Spinal cord (tissue), 10 donors: Measurements from ENCODE around the gene BMP7. TPM values are rescaled to one million over a fixed set of nuclear protein-coding genes. Genes with fewer than 3 reads are reported as not detected.

Source experiments
- DNase-seq, 6 donors: peaks; one replicate each; pipeline versions ENCODE4 v3.0.0 to v3.0.0-alpha.2; 2013 to 2015; ENCODE audit warnings: low spot score in 6 of 6, low read depth in 4 of 6
- H3K27ac ChIP-seq: one replicate; pipeline ENCODE4 v1.5.1; 2013; ENCODE audit warnings: low read depth, low read length, control low read depth
- H3K27me3 ChIP-seq: one replicate; pipeline ENCODE4 v1.6.1; 2013; ENCODE audit warnings: low read length; ENCODE audit not compliant: control insufficient read depth, insufficient read depth
- H3K36me3 ChIP-seq: one replicate; pipeline ENCODE4 v1.6.1; 2013; ENCODE audit warnings: low read length; ENCODE audit not compliant: control insufficient read depth, insufficient read depth
- H3K4me1 ChIP-seq: one replicate; pipeline ENCODE4 v1.6.1; 2013; ENCODE audit warnings: low read length; ENCODE audit not compliant: control insufficient read depth, insufficient read depth
- H3K4me3 ChIP-seq: one replicate; pipeline ENCODE4 v1.5.1; 2013; ENCODE audit warnings: low read depth, low read length, control low read depth
- H3K9me3 ChIP-seq: one replicate; pipeline ENCODE4 v1.6.1; 2013; ENCODE audit warnings: low read length; ENCODE audit not compliant: control insufficient read depth, insufficient read depth
- WGBS: methylation state at CpG from one replicate; pipeline ENCODE4 v1.1.5; 2013; ENCODE audit warnings: missing lambda C conversion rate; ENCODE audit not compliant: insufficient coverage; 5-methylcytosine and 5-hydroxymethylcytosine counted together
- polyA plus RNA-seq, 2 donors: library from polyadenylated mRNA; unstranded; fragments of 120-200 nt; gene quantifications; one replicate each; pipeline ENCODE4 v1.2.1, GENCODE V29; 2013; ENCODE audit not compliant: insufficient read length in 2 of 2
- total RNA-seq, 2 donors: library from RNA; depleted of rRNA in 1 of 2; stranded (reverse); fragments of 120-200 nt in 1 of 2; fragments of >200 nt in 1 of 2; gene quantifications; one replicate each; pipeline versions ENCODE4 v1.2.3 to v1.2.4, GENCODE V29; 2013 to 2014
- donor health status: healthy.

Gene BMP7
- total and polyA plus RNA-seq, 4 donors: 25.4 to 67.9 (median 54.7) TPM

GRCh38 chr20:57278457-57278856 is 12.0 kb upstream of the BMP7 start:
- Histone ChIP-seq H3K9me3 (no peaks in the 10 kb centered on the region), H3K27me3 (peaks cover 3% of the 10 kb centered on the region), H3K36me3 (no peaks in the 10 kb centered on the region), H3K27ac (peak overlapping the region; percentile 29), H3K4me3 (no peak overlapping the region), H3K4me1 (peaks cover 39% of the 10 kb centered on the region)
- no peak for DNase-seq
- WGBS: 68% methylated on average over 4 of the region's 9 CpGs

- peaks cover 35% of the 10 kb centered on the region for H3K4me1 ChIP-seq
Measured at GRCh38 chr20:57277398-57278105, 11.1 kb upstream of the BMP7 start.

GRCh38 chr20:57276221-57276620 is 9.8 kb upstream of the BMP7 start:
- no peak for DNase-seq
- no peaks in the 10 kb centered on the region for H3K36me3 ChIP-seq
- no peaks in the 10 kb centered on the region for H3K9me3 ChIP-seq
- H3K4me1 ChIP-seq: peaks cover 22% of the 10 kb centered on the region
- no peak overlapping the region for H3K4me3 ChIP-seq
- no peaks in the 10 kb centered on the region for H3K27me3 ChIP-seq
- H3K27ac ChIP-seq: no peak overlapping the region
- WGBS: no CpG with 5 or more reads among the region's 5 CpGs

More at GRCh38 chr20:57277398-57278105, 11.1 kb upstream of the BMP7 start:
- H3K9me3 ChIP-seq: no peaks in the 10 kb centered on the region
- H3K27ac ChIP-seq: no peak overlapping the region
- H3K27me3 ChIP-seq: peaks cover 1% of the 10 kb centered on the region
- no peaks in the 10 kb centered on the region for H3K36me3 ChIP-seq
- DNase-seq: no peak
- WGBS: 87% methylated on average over 8 of the region's 8 CpGs
- H3K4me3 ChIP-seq: no peak overlapping the region

GRCh38 chr20:57275813-57276212 is 9.4 kb upstream of the BMP7 start:
- Histone ChIP-seq H3K9me3 (no peaks in the 10 kb centered on the region), H3K36me3 (no peaks in the 10 kb centered on the region), H3K27ac (no peak overlapping the region), H3K27me3 (no peaks in the 10 kb centered on the region), H3K4me1 (peaks cover 19% of the 10 kb centered on the region), H3K4me3 (no peak overlapping the region)
- WGBS: 78% methylated on average over 5 of the region's 5 CpGs
- no peak for DNase-seq

GRCh38 chr20:57275334-57275733 is 8.9 kb upstream of the BMP7 start:
- no peak overlapping the region for H3K4me3 ChIP-seq
- no peak overlapping the region for H3K27ac ChIP-seq
- DNase-seq: no peak
- H3K36me3 ChIP-seq: no peaks in the 10 kb centered on the region
- no peaks in the 10 kb centered on the region for H3K27me3 ChIP-seq
- peaks cover 18% of the 10 kb centered on the region for H3K4me1 ChIP-seq
- WGBS: 88% methylated on average over 2 of the region's 3 CpGs
- no peaks in the 10 kb centered on the region for H3K9me3 ChIP-seq

GRCh38 chr20:57274846-57275245 is 8.4 kb upstream of the BMP7 start:
- no peak for DNase-seq
- Histone ChIP-seq H3K27ac (no peak overlapping the region), H3K9me3 (no peaks in the 10 kb centered on the region), H3K27me3 (no peaks in the 10 kb centered on the region), H3K4me3 (no peak overlapping the region), H3K36me3 (no peaks in the 10 kb centered on the region), H3K4me1 (peaks cover 15% of the 10 kb centered on the region)
- WGBS: 70% methylated on average over 4 of the region's 4 CpGs

GRCh38 chr20:57274299-57274698 is 7.9 kb upstream of the BMP7 start:
- 94% methylated on average over 2 of the region's 3 CpGs for WGBS
- H3K27ac ChIP-seq: no peak overlapping the region
- H3K4me1 ChIP-seq: peaks cover 10% of the 10 kb centered on the region
- no peaks in the 10 kb centered on the region for H3K27me3 ChIP-seq
- H3K36me3 ChIP-seq: no peaks in the 10 kb centered on the region
- H3K9me3 ChIP-seq: no peaks in the 10 kb centered on the region
- DNase-seq: no peak
- no peak overlapping the region for H3K4me3 ChIP-seq

GRCh38 chr20:57272883-57273535 is 6.6 kb upstream of the BMP7 start:
- no peak for DNase-seq
- Histone ChIP-seq H3K9me3 (no peaks in the 10 kb centered on the region), H3K4me3 (no peak overlapping the region), H3K36me3 (no peaks in the 10 kb centered on the region), H3K27ac (no peak overlapping the region), H3K4me1 (peaks cover 10% of the 10 kb centered on the region), H3K27me3 (peaks cover 8% of the 10 kb centered on the region)
- 54% methylated on average over 2 of the region's 4 CpGs for WGBS

- Histone ChIP-seq H3K9me3 (no peaks in the 10 kb centered on the region), H3K4me3 (no peak overlapping the region), H3K4me1 (peaks cover 31% of the 10 kb centered on the region), H3K36me3 (no peaks in the 10 kb centered on the region), H3K27ac (peak overlapping the region; percentile 25), H3K27me3 (peaks cover 28% of the 10 kb centered on the region)
- peak in 1 of 6 donors; percentile 37 for DNase-seq
- 20% methylated on average over 2 of the region's 10 CpGs for WGBS
Measured at GRCh38 chr20:57270204-57270984, 4.0 kb upstream of the BMP7 start.
